ENCODE data around the gene KCNN1.
A peak's percentile ranks its signal among the peaks of the same experiment; 100 is the strongest.
"Not testable (repeated sequence)": the region's sequence is repeated elsewhere in the genome, so short reads cannot be mapped to it uniquely, and the experiment has no call there.

Gene KCNN1

DNA sequence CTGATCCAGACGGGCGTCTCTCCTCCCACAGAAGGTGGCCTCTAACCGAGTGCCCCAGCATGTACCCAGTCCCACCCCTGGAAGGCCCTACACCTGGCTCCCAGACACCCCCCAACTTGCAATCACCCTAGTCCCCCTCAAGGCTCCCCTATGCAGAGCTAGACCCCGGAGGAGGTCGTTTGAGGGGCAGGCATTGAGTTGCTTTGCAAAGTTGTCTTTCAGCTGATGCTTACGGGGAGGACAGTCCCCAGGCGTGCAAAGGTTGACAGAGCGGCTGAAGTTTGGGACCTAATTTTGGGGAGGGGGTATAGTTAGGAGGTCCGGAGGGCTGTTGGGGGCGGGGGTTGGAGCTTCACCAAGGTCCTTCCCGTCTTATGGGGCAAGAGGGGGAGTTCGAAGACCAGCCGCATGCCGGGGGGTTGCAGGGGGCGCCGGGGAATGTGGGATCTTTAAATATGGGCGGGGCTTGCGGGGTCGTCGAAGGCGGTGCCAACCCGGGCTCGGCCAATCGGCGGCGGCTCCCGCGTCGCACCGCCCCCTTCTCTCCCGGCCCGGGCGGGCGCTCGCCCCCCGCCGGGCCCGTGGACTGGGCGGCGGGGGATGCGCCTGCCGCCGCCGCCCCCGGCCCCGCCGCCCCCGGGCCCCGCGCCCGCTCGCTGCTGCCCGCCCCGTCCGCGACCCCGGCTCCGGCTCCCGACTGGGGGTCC lies at the start of gene KCNN1:
Gene KCNN1, plus strand, starts transcription at position 558 of the 707 bp plus-strand sequence. CDS start 6,782 bp downstream, outside the sequence.
- DNase-seq = no peak

DNA sequence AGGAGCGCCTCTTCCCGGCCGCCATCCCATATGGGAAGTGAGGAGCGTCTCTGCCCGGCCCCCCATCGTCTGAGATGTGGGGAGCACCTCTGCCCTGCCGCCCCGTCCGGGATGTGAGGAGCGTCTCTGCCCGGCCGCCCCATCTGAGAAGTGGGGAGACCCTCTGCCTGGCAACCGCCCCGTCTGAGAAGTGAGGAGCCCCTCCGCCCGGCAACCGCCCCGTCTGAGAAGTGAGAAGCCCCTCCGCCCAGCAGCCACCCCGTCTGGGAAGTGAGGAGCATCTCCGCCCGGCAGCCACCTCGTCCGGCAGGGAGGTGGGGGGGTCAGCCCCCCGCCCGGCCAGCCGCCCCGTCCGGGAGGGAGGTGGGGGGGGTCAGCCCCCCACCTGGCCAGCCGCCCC lies 48.8 kb upstream of the KCNN1 start:
- not testable (repeated sequence) for DNase-seq

DNA sequence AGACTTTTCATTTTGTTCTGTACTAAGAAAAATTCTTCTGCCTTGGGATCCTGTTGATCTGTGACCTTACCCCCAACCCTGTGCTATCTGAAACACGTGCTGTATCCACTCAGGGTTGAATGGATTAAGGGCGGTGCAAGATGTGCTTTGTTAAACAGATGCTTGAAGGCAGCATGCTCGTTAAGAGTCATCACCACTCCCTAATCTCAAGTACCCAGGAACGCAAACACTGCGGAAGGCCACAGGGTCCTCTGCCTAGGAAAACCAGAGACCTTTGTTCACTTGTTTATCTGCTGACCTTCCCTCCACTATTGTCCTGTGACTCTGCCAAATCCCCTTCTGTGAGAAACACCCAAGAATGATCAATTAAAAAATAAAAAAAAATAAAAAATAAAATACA lies 47.8 kb upstream of the KCNN1 start:
- DNase-seq = not testable (repeated sequence)

DNA sequence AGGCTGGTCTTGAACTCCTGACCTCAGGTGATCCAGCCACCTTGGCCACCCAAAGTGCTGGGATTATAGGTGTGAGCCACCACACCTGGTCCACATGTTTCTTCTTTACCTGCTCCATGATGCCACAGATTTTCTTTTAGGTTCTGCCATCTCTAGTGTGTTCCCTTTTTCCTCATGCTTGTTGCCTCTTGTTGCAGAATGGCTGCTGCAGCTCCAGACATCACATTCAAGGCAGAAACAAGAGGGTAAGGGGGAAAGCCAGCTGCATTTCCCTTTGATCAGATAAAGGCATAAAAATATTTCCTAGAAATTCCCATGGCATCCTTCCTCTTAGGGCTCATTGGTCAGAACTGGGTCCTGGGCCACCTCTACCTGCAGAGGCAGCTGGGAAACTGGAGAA lies 46.4 kb upstream of the KCNN1 start:
- DNase-seq = no peak

DNA sequence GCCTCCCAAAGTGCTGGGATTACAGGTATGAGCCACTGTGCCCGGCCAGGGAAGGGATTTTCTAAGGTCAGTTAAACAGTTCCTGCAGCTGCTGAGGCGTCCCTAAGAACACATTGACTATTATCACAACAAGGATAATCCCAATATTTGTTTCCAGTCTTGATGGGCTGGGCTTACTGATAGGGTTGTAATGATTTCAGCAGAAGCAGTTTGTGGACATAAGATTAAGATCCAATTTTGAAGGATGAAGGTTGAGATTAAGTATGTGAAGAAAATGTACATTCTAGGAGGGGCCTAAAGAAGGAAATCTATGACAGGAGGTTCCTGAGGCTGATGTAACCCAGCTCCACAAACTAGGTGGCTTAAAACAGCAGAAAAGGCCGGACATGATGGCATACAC lies 44.8 kb upstream of the KCNN1 start:
- no peak for DNase-seq

DNA sequence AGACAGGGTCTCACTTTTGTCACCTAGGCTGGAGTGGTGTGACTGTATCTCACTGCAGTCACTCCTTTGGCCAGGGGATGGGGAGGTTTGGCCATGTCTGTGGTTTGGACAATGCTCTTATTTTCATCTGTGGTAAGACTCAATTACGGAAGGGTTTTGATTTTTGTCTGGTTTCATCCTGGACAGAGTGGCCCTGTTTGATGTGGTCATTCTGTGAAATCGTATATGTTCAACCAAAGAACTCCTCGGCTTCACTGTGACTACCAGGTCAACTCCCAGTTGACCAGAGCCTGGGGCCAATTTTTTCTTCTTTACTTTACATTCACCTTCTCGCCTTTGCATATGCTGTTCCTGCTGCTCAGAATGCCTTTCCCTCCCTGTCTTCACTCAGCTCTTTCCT lies 40.9 kb upstream of the KCNN1 start:
- DNase-seq = no peak

DNA sequence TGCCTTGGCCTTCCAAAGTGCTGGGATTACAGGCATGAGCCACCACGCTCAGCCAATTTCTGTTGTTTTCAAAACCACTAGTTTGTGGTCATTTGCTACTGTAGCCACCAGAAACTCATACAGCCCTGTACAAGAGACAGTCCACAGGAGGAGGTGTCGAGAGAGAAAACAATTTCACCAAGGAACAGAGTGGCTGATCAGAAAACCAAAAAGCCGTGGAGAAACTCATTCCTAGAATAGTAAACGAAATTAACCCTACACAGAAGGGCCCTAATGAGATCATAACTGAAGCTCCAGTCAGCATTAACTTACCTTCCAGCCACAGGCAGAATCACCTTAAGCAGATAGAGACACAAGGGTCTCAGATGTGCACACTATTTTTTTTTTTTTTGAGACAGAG lies 37.9 kb upstream of the KCNN1 start:
- DNase-seq = no peak

DNA sequence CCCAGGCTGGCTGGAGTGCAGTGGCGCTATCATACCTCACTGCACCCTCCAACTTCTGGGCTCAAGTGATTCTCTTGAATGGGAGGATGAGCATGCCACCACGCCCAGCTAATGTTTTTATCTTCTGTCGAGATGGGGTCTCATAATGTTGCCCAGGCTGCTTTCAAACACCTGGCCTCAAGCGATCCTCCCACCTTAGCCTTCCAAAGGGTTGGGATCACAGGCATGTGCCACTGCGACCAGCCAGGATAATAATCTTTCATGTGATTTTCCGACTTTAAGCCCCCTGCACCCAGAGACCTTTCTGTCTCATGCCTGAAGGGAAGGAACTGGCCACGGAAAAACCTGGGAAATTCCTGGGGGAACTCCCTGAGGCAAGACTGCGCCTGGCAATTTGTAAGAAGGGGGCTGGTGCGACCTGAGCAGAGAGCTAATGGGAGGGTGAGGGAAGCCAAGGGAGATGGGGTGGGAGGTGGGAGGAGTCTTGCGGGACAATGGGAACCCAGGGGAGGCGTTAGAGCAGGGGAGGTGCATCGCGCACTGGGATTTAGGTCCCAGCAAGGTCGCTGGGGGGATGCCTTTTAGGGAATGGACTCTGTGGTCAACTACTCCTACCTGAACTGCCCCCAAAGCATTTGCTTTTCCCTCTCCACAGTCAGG lies 35.2 kb upstream of the KCNN1 start:
- no peak for DNase-seq

DNA sequence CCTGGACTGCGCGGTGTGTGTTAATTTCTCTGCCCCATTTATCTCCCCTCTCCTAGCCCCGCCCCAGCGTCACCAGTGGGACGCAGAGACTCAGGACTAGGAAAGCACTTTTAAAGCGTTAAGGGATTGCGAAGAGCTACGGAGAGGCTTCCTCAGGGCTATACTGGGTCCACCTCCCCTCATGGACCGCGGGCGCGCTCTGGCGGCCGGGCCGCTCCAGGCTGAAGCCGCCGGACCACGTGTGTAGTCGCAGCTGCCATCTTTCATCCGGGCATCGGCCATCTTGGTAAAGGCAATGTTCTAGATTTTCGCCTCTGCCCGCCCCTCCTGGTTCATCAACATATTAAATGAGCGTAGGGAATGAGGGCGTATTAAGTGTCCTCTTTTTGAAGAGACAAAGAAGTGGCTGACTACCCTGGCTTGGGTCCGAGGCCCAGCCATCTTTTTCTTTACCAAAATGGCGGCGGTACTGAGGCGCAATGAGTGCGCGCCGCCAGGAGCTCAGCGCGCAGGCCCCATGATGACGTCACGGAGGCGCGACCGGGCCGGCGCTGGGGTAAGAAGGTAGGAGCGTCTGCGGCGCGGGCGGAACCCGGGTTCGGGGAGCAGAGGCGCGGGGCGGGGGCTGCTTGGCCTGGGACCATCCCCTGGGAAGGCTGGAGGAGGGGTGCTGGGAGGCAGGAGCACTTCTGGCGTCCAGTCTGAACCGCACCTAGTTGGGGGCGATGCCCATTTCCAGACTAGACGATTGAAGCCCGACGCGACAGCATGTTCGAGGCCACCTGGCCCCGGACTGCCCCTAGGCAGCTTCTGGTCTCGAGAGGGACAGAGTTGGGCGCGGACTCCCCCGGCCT lies 34.2 kb upstream of the KCNN1 start, which contains the start of gene CCDC124:
Gene CCDC124, plus strand, starts transcription at position 531 of the 854 bp plus-strand sequence. CDS start 3,406 bp downstream, outside the sequence.
- DNase-seq = peak; percentile 77

DNA sequence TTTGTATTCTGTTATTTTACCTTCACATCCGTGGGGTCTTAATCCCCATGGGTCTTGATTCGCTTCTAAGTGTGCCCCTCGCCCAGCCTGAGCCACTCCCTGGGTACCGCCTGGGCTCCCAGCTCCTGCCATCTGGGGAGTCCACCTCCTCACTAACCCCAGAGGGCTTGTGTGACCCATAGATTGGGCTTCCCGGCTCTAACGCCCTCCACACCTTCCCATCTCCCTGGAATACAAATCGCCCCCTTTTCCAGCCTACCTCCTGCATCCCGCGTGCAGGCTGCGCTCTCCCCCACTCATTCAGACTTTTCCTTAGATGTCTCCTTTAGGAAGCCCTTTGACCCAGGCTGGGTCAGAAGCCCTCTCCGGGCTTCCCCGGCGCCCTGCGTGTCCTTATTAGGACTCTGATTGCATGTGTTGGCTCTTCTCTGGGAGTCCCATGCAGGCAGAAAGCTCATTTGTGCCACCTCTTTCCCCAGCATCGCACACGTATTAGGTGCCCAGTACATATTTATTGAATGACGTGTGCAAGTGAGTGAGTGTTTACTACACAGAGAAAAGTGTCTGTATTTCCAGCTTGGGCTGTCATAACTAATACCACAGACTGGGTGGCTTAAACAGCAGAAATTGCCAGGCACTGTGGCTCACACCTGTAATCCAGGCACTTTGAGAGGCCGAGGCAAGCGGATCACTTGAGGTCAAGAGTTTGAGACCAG lies 33.3 kb upstream of the KCNN1 start:
- no peak for DNase-seq

DNA sequence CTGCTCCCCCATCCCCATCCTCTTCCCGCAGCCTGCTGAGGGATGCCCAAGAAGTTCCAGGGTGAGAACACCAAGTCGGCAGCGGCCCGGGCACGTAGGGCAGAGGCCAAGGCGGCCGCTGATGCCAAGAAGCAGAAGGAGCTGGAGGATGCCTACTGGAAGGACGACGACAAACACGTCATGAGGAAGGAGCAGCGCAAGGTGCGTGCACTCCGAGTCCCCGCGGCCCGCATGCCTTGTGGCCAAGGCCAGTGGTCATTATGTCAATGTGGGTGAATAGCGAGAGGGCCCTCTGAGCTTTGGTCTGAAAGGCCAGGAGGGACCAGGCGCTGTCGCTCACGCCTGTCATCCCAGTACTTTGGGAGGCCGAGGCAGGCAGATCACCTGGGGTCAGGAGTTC lies 30.5 kb upstream of the KCNN1 start:
- DNase-seq = no peak

DNA sequence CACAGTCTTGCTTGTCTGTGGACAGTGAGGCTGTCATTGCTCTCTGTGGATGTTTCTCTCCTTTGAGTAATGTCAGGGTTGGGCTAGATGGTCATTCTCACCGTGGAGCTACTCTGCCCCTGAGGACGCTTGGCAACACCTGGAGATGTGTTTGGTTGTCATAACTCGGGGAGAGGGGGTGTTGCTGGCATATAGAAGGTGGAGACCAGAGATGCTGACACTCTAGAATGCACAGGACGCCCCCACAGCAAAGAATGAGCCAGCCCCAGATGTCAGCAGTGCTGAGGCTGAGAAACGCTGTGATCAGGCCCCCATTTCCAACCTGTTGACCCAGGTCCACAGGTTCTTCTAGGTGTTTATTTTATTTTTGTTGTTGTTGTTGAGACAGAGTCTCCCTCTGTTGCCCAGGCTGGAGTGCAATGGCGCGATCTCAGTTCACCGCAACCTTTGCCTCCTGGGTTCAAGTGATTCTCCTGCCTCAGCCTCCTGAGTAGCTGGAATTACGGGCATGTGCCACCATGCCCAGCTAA lies 29.5 kb upstream of the KCNN1 start:
- DNase-seq = no peak

DNA sequence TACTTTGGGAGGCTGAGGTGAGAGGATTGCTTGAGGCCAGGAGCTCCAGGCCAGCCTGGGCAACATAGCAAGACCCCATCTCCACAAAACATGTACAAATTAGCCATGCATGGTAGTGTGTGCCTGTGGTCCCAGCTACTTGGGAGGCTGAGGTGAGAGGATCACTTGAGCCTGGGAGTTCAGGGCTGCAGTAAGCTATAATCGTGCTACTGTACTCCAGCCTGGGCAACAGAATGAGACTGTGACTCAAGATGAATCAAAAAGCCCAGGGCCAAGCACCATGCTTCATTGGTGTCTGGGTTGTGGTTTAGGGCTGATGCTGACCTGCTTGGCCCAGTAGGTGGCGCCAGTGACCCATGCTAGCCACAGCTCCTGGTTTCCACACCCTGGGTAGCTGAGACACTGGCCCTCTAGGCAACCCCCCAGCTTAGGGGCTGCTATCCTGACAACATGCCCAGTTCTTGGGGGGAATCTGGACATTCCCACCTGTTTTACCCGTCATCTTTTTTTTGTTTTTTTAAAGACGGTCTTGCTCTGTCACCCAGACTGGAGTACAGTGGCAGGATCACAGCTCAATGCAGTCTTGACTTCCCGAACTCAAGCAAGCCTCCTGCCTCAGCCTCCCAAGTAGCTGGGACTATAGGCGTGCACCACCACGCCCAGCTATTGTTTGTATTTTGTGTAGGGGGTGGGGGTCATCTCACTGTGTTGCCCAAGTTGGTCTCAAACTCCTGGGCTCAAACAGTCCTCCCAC lies 28.6 kb upstream of the KCNN1 start:
- DNase-seq = peak; percentile 44

DNA sequence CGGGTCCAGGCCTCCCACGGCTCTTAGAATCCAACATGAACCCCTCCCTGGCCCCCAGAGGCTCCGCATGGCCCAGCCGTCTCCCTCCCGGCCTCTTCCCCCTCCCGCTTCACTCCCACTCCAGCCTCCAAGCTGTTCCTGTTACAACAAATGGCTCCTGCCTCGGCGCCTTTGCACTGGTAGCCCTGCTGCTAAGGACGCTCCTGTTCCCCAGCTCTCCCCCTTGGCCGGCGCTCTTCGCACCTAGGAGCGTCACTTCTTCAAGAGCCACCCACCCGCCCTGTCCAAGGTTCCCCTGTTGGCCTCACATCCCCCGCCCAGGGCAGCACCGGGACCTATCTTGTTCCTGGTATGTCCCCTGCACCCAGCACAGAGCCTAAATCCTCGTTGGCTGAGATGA lies 24.7 kb upstream of the KCNN1 start:
- no peak for DNase-seq

DNA sequence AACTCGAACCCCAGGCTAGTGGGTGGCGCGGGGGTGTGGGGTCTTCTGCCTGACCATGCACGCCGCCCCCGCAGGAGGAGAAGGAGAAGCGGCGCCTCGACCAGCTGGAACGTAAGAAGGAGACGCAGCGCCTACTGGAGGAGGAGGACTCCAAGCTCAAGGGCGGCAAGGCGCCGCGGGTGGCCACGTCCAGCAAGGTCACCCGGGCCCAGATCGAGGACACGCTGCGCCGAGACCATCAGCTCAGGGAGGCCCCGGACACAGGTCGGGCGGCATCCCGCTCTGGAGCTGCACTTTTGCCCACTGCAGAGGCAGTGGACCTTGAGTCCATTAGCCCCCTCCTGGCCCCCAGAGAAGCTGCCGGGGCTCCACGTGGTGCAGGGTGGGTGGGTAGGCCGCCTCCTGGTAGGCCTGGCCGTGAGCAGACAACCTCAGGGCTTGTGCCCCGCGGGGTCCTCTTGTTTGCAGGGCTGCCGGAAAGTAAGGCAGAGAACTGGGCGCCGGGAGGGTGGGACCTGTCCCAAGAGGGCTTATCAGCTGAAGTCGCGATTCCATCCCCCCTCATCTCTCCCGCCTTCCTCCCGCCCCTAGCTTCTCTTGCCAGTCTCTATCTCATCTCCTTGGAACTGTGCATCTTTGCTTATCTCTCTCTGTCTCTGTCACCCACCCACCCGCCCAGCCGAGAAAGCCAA lies 24.2 kb upstream of the KCNN1 start:
- DNase-seq = no peak

DNA sequence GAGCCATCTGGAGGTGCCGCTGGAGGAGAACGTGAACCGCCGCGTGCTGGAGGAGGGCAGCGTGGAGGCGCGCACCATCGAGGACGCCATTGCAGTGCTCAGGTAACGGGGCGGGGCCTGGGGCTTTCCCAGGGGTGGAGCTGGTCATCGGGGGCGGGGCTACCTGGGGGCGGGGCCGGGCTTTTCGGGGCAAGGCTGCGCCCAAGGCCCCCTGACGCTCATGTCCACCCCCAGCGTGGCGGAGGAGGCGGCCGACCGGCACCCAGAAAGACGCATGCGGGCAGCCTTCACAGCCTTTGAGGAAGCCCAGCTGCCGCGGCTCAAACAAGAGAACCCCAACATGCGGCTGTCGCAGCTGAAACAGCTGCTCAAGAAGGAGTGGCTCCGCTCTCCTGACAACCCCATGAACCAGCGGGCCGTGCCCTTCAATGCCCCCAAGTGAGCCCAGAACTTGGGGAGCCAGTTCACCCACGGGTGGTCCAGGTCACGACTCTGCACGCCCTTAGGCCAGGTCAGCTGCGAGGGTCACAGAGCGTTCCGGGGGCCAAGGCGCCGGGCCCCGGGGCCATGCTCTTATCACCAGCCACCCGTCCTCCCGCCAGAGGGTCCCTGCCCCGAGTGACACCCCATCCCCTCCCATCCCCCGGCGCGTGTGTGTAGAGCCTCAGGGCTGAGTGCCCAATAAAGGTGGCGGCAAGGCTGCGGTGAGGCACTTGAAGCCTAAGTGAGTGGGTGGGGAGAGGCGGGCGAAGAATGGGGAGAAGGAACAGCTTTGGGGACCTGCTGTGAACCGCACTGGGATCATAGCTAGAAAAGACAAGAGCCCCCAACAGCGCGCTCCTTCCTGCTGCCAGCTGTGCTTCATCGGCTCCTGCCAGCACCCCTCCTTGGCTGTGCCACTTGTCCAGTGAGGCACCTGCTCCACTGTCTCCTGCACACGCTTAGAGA lies 23.4 kb upstream of the KCNN1 start:
- no peak for DNase-seq

DNA sequence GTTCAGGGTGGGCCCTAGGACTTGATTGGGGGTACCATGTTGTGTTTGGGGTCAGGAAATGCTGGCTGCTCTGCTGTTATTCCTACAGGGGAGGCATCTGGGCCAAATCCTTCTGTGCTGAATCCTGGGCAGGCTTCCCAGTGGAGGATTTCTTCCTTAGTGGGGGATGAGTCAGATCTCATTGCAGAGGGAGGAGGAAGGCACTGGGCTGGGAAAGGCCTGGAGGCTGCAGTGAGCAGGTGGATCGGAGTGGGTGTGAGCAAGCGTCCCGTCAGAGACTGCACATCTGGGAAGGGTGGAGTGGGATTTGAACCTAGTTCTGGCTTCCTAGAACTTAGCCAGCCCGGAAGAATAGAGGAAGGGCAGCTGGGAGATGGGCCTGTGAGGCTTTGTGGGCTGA lies 22.6 kb upstream of the KCNN1 start:
- no peak for DNase-seq

DNA sequence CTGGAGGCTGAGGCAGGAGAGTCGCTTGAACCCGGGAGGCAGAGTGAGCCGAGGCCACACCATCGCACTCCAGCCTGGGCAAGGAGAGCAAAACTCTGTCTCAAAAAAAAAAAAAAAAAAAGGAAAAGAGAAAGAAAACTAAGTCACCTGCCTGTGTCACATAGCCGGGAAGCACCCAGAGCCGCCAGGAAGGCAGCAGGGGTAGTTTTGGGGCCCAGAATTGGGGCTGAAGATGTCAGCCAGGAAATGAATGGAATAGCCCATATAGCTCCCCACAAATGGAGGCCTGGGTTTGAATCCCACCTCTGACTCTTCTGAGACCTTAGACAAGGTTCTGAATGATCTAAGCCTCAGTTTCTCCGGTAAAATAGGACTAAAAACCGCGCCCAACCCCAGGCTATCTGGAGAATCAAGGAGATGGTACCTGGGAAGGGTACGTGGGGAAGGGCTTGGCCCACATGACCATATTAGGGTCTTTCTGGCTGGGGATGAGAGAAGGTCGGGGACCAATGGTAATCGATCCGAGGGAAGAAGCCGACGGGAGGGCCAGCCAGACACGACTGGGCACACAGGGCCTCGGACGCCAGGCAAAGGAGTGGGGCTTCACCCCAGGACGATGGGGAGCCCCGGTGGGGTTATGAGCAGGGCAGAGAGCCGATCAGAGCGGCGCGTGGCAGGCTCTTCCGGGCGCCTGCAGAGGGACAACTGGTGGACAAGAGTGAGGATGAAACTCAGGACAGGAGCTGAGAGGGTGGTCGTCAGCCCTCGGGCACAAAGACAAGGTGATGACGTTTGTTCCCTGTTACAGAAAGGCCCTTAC lies 19.7 kb upstream of the KCNN1 start:
- no peak for DNase-seq

All from NCI-H748 treated with DMSO at 0.1 percent for 48 hours (cell line).